Psoas muscle (tissue), 8 donors: ENCODE data around the gene BMPR1B. TPM values are rescaled to one million over a fixed set of nuclear protein-coding genes. Genes with fewer than 3 reads are reported as not detected.
"Not testable (repeated sequence)": the region's sequence is repeated elsewhere in the genome, so short reads cannot be mapped to it uniquely, and the experiment has no call there.

ENCODE experiments used
- ATAC-seq, 4 donors: fragments of 200-7000 bp; cut with Tn5 transposase; one replicate each; pipeline ENCODE4 v1.9.1; 2020; ENCODE audit warnings: moderate library complexity in 3 of 4, mild to moderate bottlenecking in 2 of 4
- DNase-seq, 2 donors: peaks; one replicate each; pipeline ENCODE4 v3.0.0-alpha.2; 2020
- H3K27ac ChIP-seq: fragments of 200-600 bp; one replicate; pipeline ENCODE4 v1.8.0; 2022
- H3K27me3 ChIP-seq, 3 donors: fragments of 200-600 bp in 1 of 3; one replicate each; pipeline versions ENCODE4 v1.6.1 to v1.8.0; 2013 to 2022; ENCODE audit warnings: low read length in 2 of 3, mild to moderate bottlenecking in 2 of 3, moderate library complexity in 1 of 3; ENCODE audit not compliant: insufficient read depth in 3 of 3
- H3K36me3 ChIP-seq, 2 donors: fragments of 200-600 bp in 1 of 2; one replicate each; pipeline versions ENCODE4 v1.6.1 to v1.8.0; 2013 to 2022; ENCODE audit warnings: low read depth in 1 of 2, mild to moderate bottlenecking in 1 of 2, moderate library complexity in 1 of 2; ENCODE audit not compliant: insufficient read depth in 1 of 2
- H3K4me1 ChIP-seq: fragments of 200-600 bp; one replicate; pipeline ENCODE4 v1.8.0; 2022
- H3K4me3 ChIP-seq: fragments of 200-600 bp; one replicate; pipeline ENCODE4 v1.8.0; 2022; ENCODE audit warnings: mild to moderate bottlenecking
- H3K9me3 ChIP-seq: fragments of 200-600 bp; one replicate; pipeline ENCODE4 v1.8.0; 2022
- CTCF ChIP-seq: fragments of 200-600 bp; IDR thresholded peaks from one replicate; pipeline ENCODE4 v1.8.0; 2022; ENCODE audit warnings: antibody characterized with exemption
- WGBS, 3 donors: extraction: QIAGEN DNeasy Blood & Tissue Kit; methylation state at CpG; one replicate each; pipeline versions ENCODE4 v1.1.6 to v1.1.7; 2013; 5-methylcytosine and 5-hydroxymethylcytosine counted together
- intact Hi-C, 2 donors: fragments of 100-400 bp; cut with DNase I; formaldehyde crosslinking; loops; one replicate each; pipeline versions ENCODE4 v1.11.0 to v1.14.2; 2022
- polyA plus RNA-seq, 3 donors: library from polyadenylated mRNA; stranded (reverse); fragments of 200-250 nt; gene quantifications; one replicate each; pipeline ENCODE4 v1.2.3, GENCODE V29; 2013
- total RNA-seq, 4 donors: library from RNA; stranded (reverse); fragmentation: NEBNext Ultra II Directional in 2 of 4; extraction: Animal tissue kit (Norgen Biotek cat#: 25700) in 2 of 4; gene quantifications; one replicate each; pipeline versions ENCODE4 v1.2.1 to v1.2.4, GENCODE V29; 2021 to 2023
- donor health status: healthy with polysubstance abuse.
- donor health status: DM: no; HTN: no; CAD: no; lungs with moderate emphysema.
- donor health status: Bipolar disorder and iron deficiency.
- donor health status: healthy.
- donor health status: DM: yes; HTN: yes; CAD: no.
- donor health status: DM: no; HTN: no; CAD: no.
- donor health status: DM: no; HTN: no; CAD: no.
- donor health status: DM: yes; HTN: yes; CAD: no.

The BMPR1B gene
- total and polyA plus RNA-seq, 7 donors = 0.26 to 13.0 (median 1.0) TPM

DNA sequence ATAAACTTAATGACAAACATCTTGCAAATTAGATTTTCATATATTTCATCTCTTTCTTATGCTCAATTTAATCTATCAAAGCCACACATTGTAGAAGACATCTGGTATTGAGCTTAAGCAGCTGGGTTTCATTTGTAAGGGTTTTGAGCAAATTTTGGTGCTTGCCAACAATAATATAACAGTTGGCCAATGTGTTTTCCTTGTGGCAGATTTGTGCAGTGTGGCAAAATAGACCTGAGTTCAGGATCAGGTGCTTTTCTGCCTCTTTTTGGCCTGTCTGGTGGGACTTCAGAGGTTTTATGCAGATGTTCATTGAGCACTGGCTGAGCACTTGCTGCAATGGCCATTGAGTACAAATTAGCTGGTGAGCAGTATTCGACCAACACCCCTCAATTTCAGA is 301.9 kb downstream of the BMPR1B start:
- intact Hi-C loops = no loop called here
- no peak for TF ChIP-seq CTCF
- H3K27me3 ChIP-seq = no peaks in the 10 kb centered on the region
- no peak overlapping the region for H3K4me3 ChIP-seq
- DNase-seq (no peak), ATAC-seq (no peak)
- H3K9me3 ChIP-seq = no peaks in the 10 kb centered on the region
- H3K36me3 ChIP-seq = no peaks in the 10 kb centered on the region
- no peaks in the 10 kb centered on the region for H3K4me1 ChIP-seq
- no peak overlapping the region for H3K27ac ChIP-seq
- WGBS, 3 donors = 37 to 63% (median 48%) methylated on average over 1 of the region's 1 CpG

DNA sequence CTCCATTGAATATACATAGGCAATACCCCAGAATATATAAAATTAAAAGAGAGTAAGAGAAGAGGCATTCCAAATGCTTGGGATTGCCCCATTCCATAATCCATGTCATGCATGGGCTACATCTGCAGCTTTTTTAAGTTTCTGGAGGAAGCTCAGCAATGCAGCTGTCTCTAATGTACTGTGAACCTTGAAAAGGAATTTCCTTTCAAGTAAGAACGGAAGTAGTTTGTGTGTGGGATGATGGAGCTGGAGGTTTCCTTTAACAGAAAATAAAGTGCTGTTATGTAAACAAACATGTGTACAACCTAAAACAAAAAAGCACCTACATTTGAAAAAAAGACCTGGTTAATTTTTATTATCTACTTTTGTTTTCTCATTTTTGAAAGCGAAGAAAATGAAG is 303.5 kb downstream of the BMPR1B start:
- Histone ChIP-seq H3K4me1 (peaks cover 5% of the 10 kb centered on the region), H3K4me3 (no peak overlapping the region), H3K27ac (no peak overlapping the region), H3K9me3 (no peaks in the 10 kb centered on the region), H3K27me3 (no peaks in the 10 kb centered on the region), H3K36me3 (no peaks in the 10 kb centered on the region)
- ATAC-seq = peak in 1 of 4 donors; percentile 17
- no peak for TF ChIP-seq CTCF
- intact Hi-C loops = no loop called here
- 53 to 64% (median 56%) methylated on average over 2 of the region's 2 CpGs for WGBS, 3 donors
- no peak for DNase-seq

DNA sequence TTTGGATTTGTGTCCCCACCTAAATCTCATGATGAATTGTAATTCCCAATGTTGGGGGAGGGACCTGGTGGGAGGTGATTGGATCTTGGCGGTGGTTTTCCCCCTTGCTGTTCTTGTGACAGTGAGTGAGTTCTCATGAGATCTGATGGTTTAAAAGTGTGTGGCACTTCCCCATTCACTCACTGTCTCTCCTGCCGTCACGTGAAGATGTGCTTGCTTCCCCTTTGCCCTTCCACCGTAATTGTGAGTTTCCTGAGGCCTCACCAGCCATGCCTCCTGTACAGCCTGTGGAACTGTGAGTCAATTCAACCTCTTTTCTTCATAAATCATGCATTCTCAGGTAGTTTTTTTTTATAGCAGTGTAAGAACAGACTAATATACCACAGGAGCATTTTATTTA is 304.0 kb downstream of the BMPR1B start:
- DNase-seq, H3K9me3 ChIP-seq, H3K4me1 ChIP-seq, H3K27me3 ChIP-seq, H3K36me3 ChIP-seq, intact Hi-C loops, H3K27ac ChIP-seq, ATAC-seq, H3K4me3 ChIP-seq: not testable (repeated sequence)
- WGBS, 3 donors = 61 to 79% (median 65%) methylated on average over 4 of the region's 4 CpGs

DNA sequence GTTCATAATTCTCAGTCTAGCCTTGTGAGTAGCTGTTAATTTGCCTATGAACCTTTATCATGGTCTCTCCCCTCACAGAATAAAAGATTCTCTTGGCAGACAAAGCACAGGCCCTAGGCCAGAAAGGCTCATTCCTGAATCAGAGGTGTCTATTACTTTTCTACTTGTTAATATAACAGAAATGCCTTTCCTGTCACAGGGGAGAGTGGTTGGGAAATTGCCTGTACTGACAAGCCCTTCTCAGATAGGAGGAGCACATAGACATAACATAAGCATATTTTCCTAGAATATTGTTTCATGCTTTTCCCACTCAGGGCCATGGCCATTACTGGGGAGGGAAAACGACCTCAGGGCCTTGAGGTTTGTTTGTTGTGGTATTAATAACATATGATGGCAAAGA is 308.3 kb downstream of the BMPR1B start:
- DNase-seq = no peak
- no peak for ATAC-seq
- no peak for TF ChIP-seq CTCF
- H3K27ac ChIP-seq = no peak overlapping the region
- intact Hi-C loops = no loop called here
- H3K36me3 ChIP-seq = no peaks in the 10 kb centered on the region
- H3K9me3 ChIP-seq = no peaks in the 10 kb centered on the region
- H3K4me3 ChIP-seq = no peak overlapping the region
- no peaks in the 10 kb centered on the region for H3K27me3 ChIP-seq
- H3K4me1 ChIP-seq = peaks cover 7% of the 10 kb centered on the region
- 14 to 31% (median 16%) methylated on average over 1 of the region's 1 CpG for WGBS, 3 donors

DNA sequence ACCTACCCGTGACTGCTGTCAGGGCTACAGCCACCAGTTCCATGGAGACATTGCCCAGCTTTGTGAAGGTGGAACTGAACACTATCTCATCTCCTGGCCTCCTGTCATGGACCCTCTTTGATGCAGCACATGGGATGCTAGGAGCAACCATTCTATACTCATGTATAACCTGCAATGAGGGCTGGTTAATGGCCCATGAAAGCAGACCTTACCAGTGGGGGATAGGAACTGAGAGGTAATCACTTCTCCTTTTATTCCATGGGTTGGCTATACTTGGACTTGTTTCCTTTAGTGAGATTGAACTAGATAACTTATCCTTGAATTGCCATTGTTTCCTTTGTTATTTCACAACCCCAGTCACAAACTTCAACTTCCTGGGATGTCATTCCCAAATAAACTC is 310.6 kb downstream of the BMPR1B start:
- no peak overlapping the region for H3K4me3 ChIP-seq
- DNase-seq = no peak
- no peaks in the 10 kb centered on the region for H3K36me3 ChIP-seq
- no peaks in the 10 kb centered on the region for H3K9me3 ChIP-seq
- no peak for TF ChIP-seq CTCF
- H3K4me1 ChIP-seq = peaks cover 7% of the 10 kb centered on the region
- intact Hi-C loops = no loop called here
- 68 to 100% (median 97%) methylated on average over 1 of the region's 1 CpG for WGBS, 3 donors
- no peaks in the 10 kb centered on the region for H3K27me3 ChIP-seq
- no peak for ATAC-seq
- no peak overlapping the region for H3K27ac ChIP-seq
